Stimulated activated CD4-positive, alpha-beta T cell treated with anti-CD3 and anti-CD28 coated beads, Interleukin-1b, Interleukin-23, amount 100 ng/mL, for 4 hours (primary cell): ENCODE data around the gene TPST1.
"Not testable (repeated sequence)": the region's sequence is repeated elsewhere in the genome, so short reads cannot be mapped to it uniquely, and the experiment has no call there.

ENCODE experiments used
- DNase-seq, 2 donors: peaks; one replicate each; pipeline ENCODE4 v3.0.0-alpha.2; 2020; ENCODE audit warnings: low read depth in 2 of 2

Gene TPST1

DNA sequence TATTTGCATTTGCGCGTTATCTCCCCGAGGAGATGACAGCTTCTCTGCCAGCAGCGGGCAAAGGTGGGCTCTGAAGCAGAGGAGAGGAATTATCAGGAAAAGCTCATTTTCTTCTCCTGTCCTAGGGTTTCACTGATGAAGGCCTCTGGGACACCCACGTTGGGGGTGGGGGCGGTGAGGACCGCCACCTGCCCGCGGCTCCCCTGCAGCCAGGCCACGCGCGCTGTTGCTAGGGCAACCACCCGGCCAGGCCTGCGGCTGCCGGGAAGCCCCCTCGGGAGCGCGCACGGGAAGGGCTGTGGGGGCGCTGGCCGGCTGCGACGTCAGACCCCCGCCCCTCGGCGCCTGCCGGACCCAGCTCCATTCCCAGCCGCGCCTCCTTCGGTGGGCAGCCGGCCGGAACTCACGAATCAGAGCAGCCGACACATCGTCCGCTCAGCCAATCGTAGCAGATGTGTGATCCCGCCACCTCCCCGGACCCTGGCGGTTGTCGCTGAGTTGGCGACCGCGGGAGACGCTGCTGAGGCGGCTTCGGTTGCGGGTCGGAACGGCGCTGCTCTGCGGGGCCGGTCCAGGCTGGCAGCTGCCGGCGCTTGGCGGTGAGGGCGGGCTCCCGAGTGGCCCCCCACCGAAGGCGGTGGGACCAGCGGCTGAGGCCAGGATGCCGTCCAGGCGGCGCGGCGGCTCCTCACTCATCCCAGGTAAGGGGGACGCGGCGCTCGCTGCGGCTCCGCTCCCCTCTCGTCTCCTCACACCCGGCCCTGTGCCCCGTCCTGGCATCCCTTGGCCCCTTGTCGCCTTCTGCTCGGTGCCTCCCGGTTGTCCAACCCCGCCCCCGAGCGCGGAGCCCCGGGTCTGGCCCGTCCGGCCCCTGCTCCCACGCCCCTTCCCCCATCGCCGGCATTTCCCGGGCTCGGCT is at the start of gene TPST1:
TSS of gene TPST1 (plus strand) at position 513 of the 919 bp plus-strand sequence. CDS start 35,092 bp downstream, outside the sequence.
- DNase-seq: peak; percentile 63 to 67

DNA sequence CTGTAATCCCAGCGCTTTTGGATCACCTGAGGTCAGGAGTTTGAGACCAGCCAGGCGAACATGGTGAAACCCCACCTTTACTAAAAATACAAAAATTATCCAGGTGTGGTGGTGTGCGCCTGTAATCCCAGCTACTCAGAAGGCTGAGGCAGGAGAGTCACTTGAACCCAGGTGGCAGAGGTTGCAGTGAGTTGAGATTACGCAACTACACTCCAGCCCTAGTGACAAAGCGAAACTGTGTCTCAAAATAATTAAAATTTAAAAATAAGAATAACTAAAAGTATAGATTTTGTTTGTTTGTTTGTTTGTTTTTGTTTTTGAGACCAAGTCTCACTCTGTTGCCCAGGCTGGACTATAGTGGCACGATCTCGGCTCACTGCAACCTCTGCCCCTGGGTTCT is 49.1 kb upstream of the TPST1 start:
- DNase-seq: not testable (repeated sequence)

GRCh38 chr7:66157060-66157459 is 48.1 kb upstream of the TPST1 start:
- no peak for DNase-seq

- DNase-seq: no peak
These were observed 42.5 kb upstream of the TPST1 start for GRCh38 chr7:66162622-66163021.

- DNase-seq: no peak
These were observed 41.9 kb upstream of the TPST1 start for GRCh38 chr7:66163186-66163610.

DNA sequence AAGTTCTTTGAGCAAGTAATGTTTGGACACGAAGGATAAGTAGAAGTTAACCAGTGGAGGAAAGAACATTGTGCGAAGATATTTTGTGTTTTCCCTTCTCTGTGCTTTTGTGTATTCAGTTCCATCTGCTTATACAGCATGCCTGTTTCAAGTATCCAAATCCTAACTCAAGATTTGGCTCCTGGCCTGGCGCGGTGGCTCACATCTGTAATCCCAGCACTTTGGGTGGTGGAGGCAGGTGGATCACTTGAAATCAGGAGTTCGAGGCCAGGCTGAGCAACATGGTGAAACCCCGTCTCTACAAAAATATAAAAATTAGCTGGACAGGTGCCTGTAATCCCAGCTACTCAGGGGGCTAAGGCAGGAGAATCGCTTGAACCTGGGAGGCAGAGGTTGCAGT is 40.8 kb upstream of the TPST1 start:
- DNase-seq: no peak

- no peak for DNase-seq
These were observed 37.3 kb upstream of the TPST1 start for GRCh38 chr7:66167773-66168387.

- no peak for DNase-seq
These were observed 35.5 kb upstream of the TPST1 start for GRCh38 chr7:66169616-66170015.

DNA sequence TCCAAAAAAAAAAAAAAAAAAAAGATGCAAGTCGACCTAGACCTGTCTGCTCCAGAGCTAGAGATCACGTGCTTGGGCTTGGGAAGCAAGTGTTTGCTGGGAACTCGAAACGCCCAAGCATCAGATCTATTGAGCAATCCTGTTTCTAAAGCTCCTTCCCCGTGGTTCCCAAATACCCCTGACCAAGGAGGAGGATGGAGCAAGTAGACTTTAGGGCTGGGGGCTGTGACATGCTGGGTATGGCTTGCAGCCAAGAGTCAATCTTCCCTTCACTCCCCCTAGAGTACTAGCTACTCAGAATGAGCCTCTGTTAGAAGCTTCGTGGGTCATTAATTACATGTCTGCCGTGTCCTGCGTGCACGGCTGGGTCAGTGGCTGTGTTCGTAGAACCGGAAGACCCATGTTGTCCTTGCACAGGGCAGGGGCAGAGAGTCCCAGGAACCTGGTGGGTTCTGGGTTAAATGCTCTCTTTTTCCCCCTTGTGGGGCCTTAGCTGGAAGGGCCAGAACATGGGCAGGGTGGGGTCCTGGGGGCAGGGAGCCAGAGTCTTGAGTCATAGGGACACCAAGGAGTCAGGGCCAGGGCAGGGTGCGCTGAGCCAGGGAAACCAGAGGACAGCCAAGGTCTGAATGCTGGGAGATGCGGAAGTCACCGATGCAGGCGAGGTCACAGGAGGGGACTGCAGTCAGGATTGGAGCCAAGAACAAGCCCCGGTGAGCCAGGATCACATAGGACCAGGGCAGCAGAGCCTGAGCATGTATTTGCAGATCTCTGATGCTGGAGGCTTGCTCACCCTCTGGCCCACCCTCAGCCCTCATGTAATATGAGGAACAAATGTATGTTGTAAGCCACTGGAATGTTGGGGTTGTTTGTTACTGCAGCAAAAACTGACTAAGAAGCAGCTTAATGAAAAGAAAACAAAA is 34.6 kb upstream of the TPST1 start:
- no peak for DNase-seq

GRCh38 chr7:66172536-66173401 is 32.4 kb upstream of the TPST1 start:
- not testable (repeated sequence) for DNase-seq

DNA sequence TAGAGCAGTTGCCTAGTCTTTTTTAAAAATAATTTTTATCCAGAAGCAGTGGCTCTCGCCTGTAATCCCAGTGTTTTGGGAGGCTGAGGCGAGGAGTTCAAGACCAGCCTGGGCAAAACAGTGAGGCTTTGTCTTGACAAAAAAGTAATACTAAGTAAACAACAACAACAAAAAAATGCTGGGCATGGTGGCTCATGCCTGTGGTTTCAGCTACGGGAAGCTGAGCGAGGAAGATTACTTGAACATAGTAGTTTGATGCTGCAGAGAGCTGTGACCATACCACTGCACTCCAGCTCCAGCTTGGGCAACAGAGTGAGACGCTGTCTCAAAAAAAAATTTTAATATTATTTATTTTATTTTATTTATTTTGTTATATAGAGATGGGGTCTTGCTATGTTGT is 31.3 kb upstream of the TPST1 start:
- DNase-seq: no peak

GRCh38 chr7:66175006-66175405 is 30.1 kb upstream of the TPST1 start:
- not testable (repeated sequence) for DNase-seq

GRCh38 chr7:66176914-66177313 is 28.2 kb upstream of the TPST1 start:
- no peak for DNase-seq

- DNase-seq: no peak
These were observed 26.9 kb upstream of the TPST1 start for GRCh38 chr7:66178258-66178657.

- no peak for DNase-seq
These were observed 23.8 kb upstream of the TPST1 start for GRCh38 chr7:66181329-66181728.

DNA sequence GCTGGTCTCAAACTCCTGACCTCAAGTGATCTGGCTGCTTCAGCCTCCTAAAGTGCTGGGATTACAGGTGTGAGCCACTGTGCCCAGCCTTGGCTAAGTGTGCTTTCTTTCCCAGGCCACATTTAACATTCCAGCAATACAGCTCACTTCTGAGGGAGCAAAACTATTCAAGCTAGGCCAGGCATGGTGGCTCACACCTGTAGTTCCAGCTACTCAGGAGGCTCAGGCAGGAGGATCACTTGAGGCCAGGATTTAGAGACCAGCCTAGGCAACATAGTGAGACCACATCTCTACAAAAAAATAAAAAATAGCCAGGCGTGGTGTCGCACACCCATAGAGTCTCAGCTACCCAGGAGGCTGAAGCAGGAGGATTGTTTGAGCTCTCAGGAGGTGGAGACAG is 23.3 kb upstream of the TPST1 start:
- DNase-seq: no peak

GRCh38 chr7:66182920-66183319 is 22.2 kb upstream of the TPST1 start:
- DNase-seq: no peak

DNA sequence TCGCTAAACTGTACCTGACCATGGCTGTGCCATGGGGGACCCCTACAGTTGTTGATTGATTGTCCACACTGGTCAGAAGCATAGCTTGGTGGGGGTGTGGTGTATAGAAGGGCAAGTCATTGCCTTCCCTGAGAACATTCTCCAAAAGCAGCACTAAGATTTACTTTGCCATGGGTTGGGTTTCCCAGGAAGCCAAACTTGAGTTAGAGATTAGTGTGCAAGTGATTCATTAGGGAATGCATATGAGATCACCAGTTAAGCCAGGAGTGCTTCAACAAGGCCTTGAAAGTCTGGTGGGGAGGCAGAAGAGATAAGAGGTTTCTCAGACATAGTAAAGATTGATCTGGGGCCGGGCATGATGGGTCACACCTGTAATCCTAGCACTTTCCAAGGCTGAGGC is 21.4 kb upstream of the TPST1 start:
- DNase-seq: no peak

DNA sequence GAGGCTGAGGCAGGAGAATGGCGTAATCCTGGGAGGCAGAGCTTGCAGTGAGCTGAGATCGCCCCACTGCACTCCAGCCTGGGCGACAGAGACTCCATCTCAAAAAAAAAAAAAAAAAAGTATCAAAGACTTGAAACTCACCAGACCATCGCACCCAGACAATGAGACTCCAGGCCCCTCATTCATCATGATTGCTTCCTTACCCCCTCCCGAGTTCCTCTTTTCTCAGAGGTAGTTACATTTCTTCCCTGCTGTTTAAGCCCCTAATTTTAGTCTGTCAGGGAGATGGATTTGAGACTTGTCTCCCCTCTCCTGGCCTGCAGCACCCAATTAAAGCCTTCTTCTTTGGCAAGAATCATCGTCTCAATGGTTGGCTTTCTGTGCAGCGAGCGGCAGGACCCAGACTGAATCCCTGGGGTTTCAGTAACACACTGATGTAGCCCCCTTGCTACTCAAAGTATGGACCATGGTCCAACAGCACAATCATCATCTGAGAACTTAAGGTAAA is 19.4 kb upstream of the TPST1 start:
- DNase-seq: no peak

GRCh38 chr7:66186991-66187390 is 18.1 kb upstream of the TPST1 start:
- no peak for DNase-seq

DNA sequence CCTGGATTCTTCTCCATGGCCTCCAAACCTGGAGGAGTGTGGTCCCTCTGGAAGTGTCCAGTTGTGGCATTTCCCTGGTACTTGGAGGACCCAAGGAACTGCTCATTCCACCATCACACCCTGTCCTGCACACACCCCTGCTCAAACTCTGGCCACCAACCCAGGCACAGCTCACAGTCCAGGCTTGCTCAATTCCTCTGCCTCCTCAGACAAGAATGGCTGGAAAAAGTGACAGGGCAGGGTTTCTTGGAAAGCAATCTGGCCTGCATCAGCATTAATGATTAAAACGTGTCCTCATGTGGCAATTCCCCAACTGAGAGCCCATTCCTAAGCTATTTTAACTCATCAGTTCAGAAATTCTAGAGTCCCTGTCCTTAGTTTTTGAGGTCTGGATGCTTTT is 17.2 kb upstream of the TPST1 start:
- no peak for DNase-seq
